SK-N-SH treated with all-trans-retinoic acid at 6 μM for 48 hours (cell line): ENCODE measurements around the gene GRIK4.

Experiments used
- ARNTL ChIP-seq: fragments of 450-650 bp; formaldehyde crosslinking; IDR thresholded peaks from 2 replicates; pipeline ENCODE4 v1.5.0; 2020; ENCODE audit warnings: low read depth, mild to moderate bottlenecking, moderate library complexity, borderline replicate concordance
- BACH2 ChIP-seq: fragments of 250-450 bp; sonication (Bioruptor Pico); IDR thresholded peaks from 2 replicates; pipeline ENCODE4 v1.9.0; 2021; ENCODE audit warnings: mild to moderate bottlenecking, borderline replicate concordance
- CSDC2 ChIP-seq: fragments of 250-450 bp; sonication (Bioruptor Pico); IDR thresholded peaks from 2 replicates; pipeline ENCODE4 v1.5.0; 2020; ENCODE audit warnings: mild to moderate bottlenecking, moderate library complexity
- CSRNP3 ChIP-seq: fragments of 250-450 bp; sonication (Bioruptor Pico); IDR thresholded peaks from 2 replicates; pipeline ENCODE4 v1.5.1; 2021; ENCODE audit warnings: mild to moderate bottlenecking, moderate library complexity
- ESRRG ChIP-seq: fragments of 250-450 bp; sonication (Bioruptor Pico); IDR thresholded peaks from 2 replicates; pipeline ENCODE4 v1.6.1; 2021; ENCODE audit warnings: mild to moderate bottlenecking
- ISL1 ChIP-seq: fragments of 250-450 bp; sonication (Bioruptor Pico); IDR thresholded peaks from 2 replicates; pipeline ENCODE4 v2.1.2; 2022; ENCODE audit warnings: mild to moderate bottlenecking, moderate library complexity
- SNAI2 ChIP-seq: fragments of 250-450 bp; sonication (Bioruptor Pico); IDR thresholded peaks from 2 replicates; pipeline ENCODE4 v1.5.0; 2020; ENCODE audit warnings: mild to moderate bottlenecking, moderate library complexity
- TCF4 ChIP-seq: fragments of 250-450 bp; sonication (Bioruptor Pico); IDR thresholded peaks from 2 replicates; pipeline ENCODE4 v1.8.0; 2021; ENCODE audit warnings: mild to moderate bottlenecking, moderate library complexity, borderline replicate concordance
- TOX ChIP-seq: fragments of 250-450 bp; sonication (Bioruptor Pico); IDR thresholded peaks from 2 replicates; pipeline ENCODE4 v1.8.0; 2021; ENCODE audit warnings: mild to moderate bottlenecking, moderate library complexity, borderline replicate concordance
- ZC3H10 ChIP-seq: fragments of 250-450 bp; sonication (Bioruptor Pico); IDR thresholded peaks from 2 replicates; pipeline ENCODE4 v1.5.1; 2021; ENCODE audit warnings: mild to moderate bottlenecking, moderate library complexity
- ZFP3 ChIP-seq: fragments of 250-450 bp; sonication (Bioruptor Pico); IDR thresholded peaks from 2 replicates; pipeline ENCODE4 v1.5.0; 2020; ENCODE audit warnings: mild to moderate bottlenecking, moderate library complexity
- ZNF70 ChIP-seq: fragments of 450-650 bp; formaldehyde crosslinking; IDR thresholded peaks from 2 replicates; pipeline ENCODE4 v1.5.0; 2020; ENCODE audit warnings: mild to moderate bottlenecking, moderate library complexity
- TF ChIP-seq, protein P1 (sequence below): fragments of 250-450 bp; sonication (Bioruptor Pico); IDR thresholded peaks from 2 replicates; pipeline ENCODE4 v1.8.0; 2020; ENCODE audit warnings: mild to moderate bottlenecking, moderate library complexity, borderline replicate concordance

GRCh38 chr11:120914021-120914420, 402.5 kb downstream of the GRIK4 start:
- no peak for TF ChIP-seq CSRNP3 (CRISPR knock-in tag)
- TF ChIP-seq, protein P1, sequence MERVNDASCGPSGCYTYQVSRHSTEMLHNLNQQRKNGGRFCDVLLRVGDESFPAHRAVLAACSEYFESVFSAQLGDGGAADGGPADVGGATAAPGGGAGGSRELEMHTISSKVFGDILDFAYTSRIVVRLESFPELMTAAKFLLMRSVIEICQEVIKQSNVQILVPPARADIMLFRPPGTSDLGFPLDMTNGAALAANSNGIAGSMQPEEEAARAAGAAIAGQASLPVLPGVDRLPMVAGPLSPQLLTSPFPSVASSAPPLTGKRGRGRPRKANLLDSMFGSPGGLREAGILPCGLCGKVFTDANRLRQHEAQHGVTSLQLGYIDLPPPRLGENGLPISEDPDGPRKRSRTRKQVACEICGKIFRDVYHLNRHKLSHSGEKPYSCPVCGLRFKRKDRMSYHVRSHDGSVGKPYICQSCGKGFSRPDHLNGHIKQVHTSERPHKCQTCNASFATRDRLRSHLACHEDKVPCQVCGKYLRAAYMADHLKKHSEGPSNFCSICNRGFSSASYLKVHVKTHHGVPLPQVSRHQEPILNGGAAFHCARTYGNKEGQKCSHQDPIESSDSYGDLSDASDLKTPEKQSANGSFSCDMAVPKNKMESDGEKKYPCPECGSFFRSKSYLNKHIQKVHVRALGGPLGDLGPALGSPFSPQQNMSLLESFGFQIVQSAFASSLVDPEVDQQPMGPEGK, result no peak
- TF ChIP-seq ARNTL (CRISPR knock-in tag), result no peak
- no peak for TF ChIP-seq ESRRG (CRISPR knock-in tag)
- TF ChIP-seq SNAI2 (CRISPR knock-in tag), result no peak
- TF ChIP-seq ZFP3 (CRISPR knock-in tag), result no peak
- TF ChIP-seq TCF4 (CRISPR knock-in tag), result no peak
- TF ChIP-seq ZNF70 (CRISPR knock-in tag), result no peak
- no peak for TF ChIP-seq ISL1 (CRISPR knock-in tag)
- TF ChIP-seq ZC3H10, result no peak
- no peak for TF ChIP-seq BACH2 (CRISPR knock-in tag)
- no peak for TF ChIP-seq TOX (CRISPR knock-in tag)
- no peak for TF ChIP-seq CSDC2
